Small intestine (tissue), 7 donors: ENCODE measurements around the gene UBE2Q1. TPM values are rescaled to one million over a fixed set of nuclear protein-coding genes. Genes with fewer than 3 reads are reported as not detected.

Experiments
- DNase-seq, 2 donors: peaks; one replicate each; pipeline versions ENCODE4 v3.0.0 to v3.0.0-alpha.2; 2013
- FAIRE-seq: peaks from 2 replicates; lab custom pipeline; 2012; peaks lifted over from hg19 to GRCh38; lab: Jason Lieb, UNC
- H3K27ac ChIP-seq, 3 donors: one replicate each; pipeline ENCODE4 v1.5.1; 2013; ENCODE audit warnings: low read length in 2 of 3, mild to moderate bottlenecking in 2 of 3, control low read depth in 1 of 3, inconsistent platforms in 1 of 3, low read depth in 1 of 3, moderate library complexity in 1 of 3
- H3K27me3 ChIP-seq, 3 donors: one replicate each; pipeline ENCODE4 v1.6.1; 2013; ENCODE audit warnings: low read length in 3 of 3, inconsistent platforms in 1 of 3; ENCODE audit not compliant: control insufficient read depth in 3 of 3, insufficient read depth in 3 of 3
- H3K36me3 ChIP-seq, 3 donors: one replicate each; pipeline ENCODE4 v1.6.1; 2013; ENCODE audit warnings: low read length in 3 of 3, inconsistent platforms in 1 of 3, low read depth in 1 of 3, mild to moderate bottlenecking in 1 of 3, moderate library complexity in 1 of 3; ENCODE audit not compliant: control insufficient read depth in 3 of 3, insufficient read depth in 2 of 3
- H3K4me1 ChIP-seq, 3 donors: one replicate each; pipeline ENCODE4 v1.6.1; 2013; ENCODE audit warnings: low read length in 2 of 3, inconsistent platforms in 1 of 3, low read depth in 1 of 3, mild to moderate bottlenecking in 1 of 3, moderate library complexity in 1 of 3; ENCODE audit not compliant: control insufficient read depth in 3 of 3, insufficient read depth in 2 of 3
- H3K4me3 ChIP-seq, 3 donors: one replicate each; pipeline ENCODE4 v1.5.1; 2013; ENCODE audit warnings: low read length in 3 of 3, control low read depth in 1 of 3, inconsistent platforms in 1 of 3, low read depth in 1 of 3, mild to moderate bottlenecking in 1 of 3, moderate library complexity in 1 of 3
- H3K9me3 ChIP-seq, 2 donors: one replicate each; pipeline ENCODE4 v1.6.1; 2013; ENCODE audit warnings: low read depth in 1 of 2, low read length in 1 of 2; ENCODE audit not compliant: control insufficient read depth in 2 of 2, insufficient read depth in 1 of 2
- WGBS, 3 donors: extraction: QIAGEN DNeasy Blood & Tissue Kit; methylation state at CpG; one replicate each; pipeline ENCODE4 v1.1.7; 2013; 5-methylcytosine and 5-hydroxymethylcytosine counted together
- polyA plus RNA-seq, 4 donors: library from polyadenylated mRNA; stranded (reverse) in 3 of 4; unstranded in 1 of 4; fragments of 200-250 nt in 3 of 4; fragments of 120-200 nt in 1 of 4; gene quantifications; one replicate each; pipeline versions ENCODE4 v1.2.1 to v1.2.3, GENCODE V29; 2013
- donor health status: healthy with polysubstance abuse.
- donor health status: control.
- donor health status: control.
- donor health status: Bipolar disorder and iron deficiency.
- donor health status: healthy.

UBE2Q1 gene
- polyA plus RNA-seq, 4 donors, result 37.1 to 69.1 (median 38.6) TPM

DNA sequence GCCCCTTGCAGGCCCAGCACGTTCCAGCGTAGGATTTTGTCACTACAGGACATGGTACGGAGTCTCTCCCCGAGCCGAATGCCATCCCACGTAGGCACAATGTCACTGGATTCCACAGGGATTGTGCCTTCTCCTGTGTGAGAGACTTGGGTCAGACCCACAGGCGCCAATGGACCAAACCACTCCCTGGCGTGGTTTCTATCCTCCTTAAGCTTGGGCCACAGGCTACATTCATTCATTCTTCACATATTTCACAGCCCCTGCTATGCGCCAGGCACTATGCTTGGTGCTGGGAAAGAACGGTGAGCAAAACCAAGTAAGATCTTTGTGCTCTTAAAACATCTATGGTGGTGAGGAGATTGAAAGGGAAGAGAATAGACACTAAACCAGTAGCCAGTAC lies 27.8 kb upstream of the UBE2Q1 start:
- Histone ChIP-seq H3K4me1 (no peaks in the 10 kb centered on the region), H3K36me3 (peaks cover 65 to 85% (median 65%) of the 10 kb centered on the region in 3 donors), H3K27ac (no peak overlapping the region), H3K27me3 (no peaks in the 10 kb centered on the region), H3K4me3 (no peak overlapping the region), H3K9me3 (no peaks in the 10 kb centered on the region)
- FAIRE-seq (no peak), DNase-seq (no peak)
- WGBS, 3 donors, result 88 to 91% (median 89%) methylated on average over 10 of the region's 10 CpGs

- WGBS, 3 donors, result 77 to 82% (median 81%) methylated on average over 9 of the region's 9 CpGs
- H3K36me3 ChIP-seq, result peaks cover 54 to 84% (median 55%) of the 10 kb centered on the region in 3 donors
- no peaks in the 10 kb centered on the region for H3K9me3 ChIP-seq
- FAIRE-seq, result no peak
- DNase-seq, result no peak
- no peak overlapping the region for H3K27ac ChIP-seq
- no peak overlapping the region for H3K4me3 ChIP-seq
- H3K27me3 ChIP-seq, result no peaks in the 10 kb centered on the region
- no peaks in the 10 kb centered on the region for H3K4me1 ChIP-seq
Observed at GRCh38 chr1:154584267-154584994, 26.0 kb upstream of the UBE2Q1 start.

DNA sequence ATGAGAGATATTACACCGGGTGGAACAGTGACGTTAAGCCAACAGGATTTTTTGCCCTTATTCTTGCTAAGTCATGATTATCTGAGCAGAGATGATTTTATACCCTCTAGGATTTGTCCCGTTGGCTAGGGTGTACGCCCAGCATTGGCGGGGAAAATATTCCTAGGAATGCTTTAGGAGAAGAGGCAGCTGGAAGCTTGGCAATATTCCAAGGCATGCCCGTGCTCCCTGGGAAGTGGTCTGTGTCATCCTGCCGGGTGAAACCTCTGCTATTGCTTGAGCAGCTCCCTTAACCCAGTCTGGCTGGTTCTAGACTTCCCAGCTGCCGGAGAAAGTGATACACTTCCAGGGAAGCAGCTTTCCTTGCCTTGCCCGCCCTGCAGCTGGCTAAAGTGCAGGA lies 25.3 kb upstream of the UBE2Q1 start:
- Histone ChIP-seq H3K36me3 (peaks cover 48 to 85% (median 50%) of the 10 kb centered on the region in 3 donors), H3K4me1 (no peaks in the 10 kb centered on the region), H3K4me3 (no peak overlapping the region), H3K27ac (no peak overlapping the region), H3K9me3 (no peaks in the 10 kb centered on the region), H3K27me3 (no peaks in the 10 kb centered on the region)
- 64 to 73% (median 67%) methylated on average over 9 of the region's 9 CpGs for WGBS, 3 donors
- FAIRE-seq, result no peak
- DNase-seq, result no peak

GRCh38 chr1:154582885-154583284 lies 24.4 kb upstream of the UBE2Q1 start:
- DNase-seq (no peak), FAIRE-seq (no peak)
- Histone ChIP-seq H3K9me3 (no peaks in the 10 kb centered on the region), H3K27ac (no peak overlapping the region), H3K36me3 (peaks cover 41 to 86% (median 41%) of the 10 kb centered on the region in 3 donors), H3K27me3 (no peaks in the 10 kb centered on the region), H3K4me3 (no peak overlapping the region), H3K4me1 (no peaks in the 10 kb centered on the region)
- 86 to 90% (median 90%) methylated on average over 6 of the region's 6 CpGs for WGBS, 3 donors

DNA sequence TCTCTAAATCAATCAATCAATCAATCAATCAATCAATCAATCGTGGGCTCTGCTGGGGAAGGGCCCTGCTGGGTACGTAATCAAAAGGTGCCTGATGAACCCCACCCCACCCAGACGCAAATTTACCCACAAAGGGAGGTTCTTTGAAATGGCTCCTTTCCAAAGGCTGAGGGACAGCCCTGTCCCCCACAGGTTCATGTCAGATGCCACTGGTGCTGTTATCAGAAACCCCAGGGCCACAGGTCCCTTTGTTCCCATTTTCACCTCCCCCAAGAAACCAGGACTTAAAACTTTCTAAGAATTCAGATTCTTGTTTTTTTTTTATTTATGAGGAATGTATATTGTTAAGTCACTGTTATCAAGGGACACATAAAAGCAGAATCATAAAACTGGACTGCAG lies 23.3 kb upstream of the UBE2Q1 start:
- Histone ChIP-seq H3K27ac (no peak overlapping the region), H3K36me3 (peaks cover 35 to 84% (median 35%) of the 10 kb centered on the region in 3 donors), H3K4me1 (no peaks in the 10 kb centered on the region), H3K27me3 (no peaks in the 10 kb centered on the region), H3K4me3 (no peak overlapping the region), H3K9me3 (no peaks in the 10 kb centered on the region)
- no peak for DNase-seq
- FAIRE-seq, result no peak
- 67 to 77% (median 75%) methylated on average over 3 of the region's 3 CpGs for WGBS, 3 donors

GRCh38 chr1:154579374-154579773 lies 20.9 kb upstream of the UBE2Q1 start:
- no peak for FAIRE-seq
- Histone ChIP-seq H3K27ac (no peak overlapping the region), H3K4me1 (no peaks in the 10 kb centered on the region), H3K36me3 (peaks cover 14 to 63% (median 15%) of the 10 kb centered on the region in 3 donors), H3K27me3 (no peaks in the 10 kb centered on the region), H3K9me3 (no peaks in the 10 kb centered on the region), H3K4me3 (no peak overlapping the region)
- 76 to 87% (median 86%) methylated on average over 8 of the region's 8 CpGs for WGBS, 3 donors
- no peak for DNase-seq

- WGBS, 3 donors, result 51 to 70% (median 59%) methylated on average over 6 of the region's 6 CpGs
- DNase-seq (no peak), FAIRE-seq (no peak)
- Histone ChIP-seq H3K36me3 (peaks cover 4 to 53% (median 11%) of the 10 kb centered on the region in 3 donors), H3K4me3 (no peak overlapping the region), H3K27me3 (peaks cover 0 to 4% (median 0%) of the 10 kb centered on the region in 3 donors), H3K9me3 (no peaks in the 10 kb centered on the region), H3K4me1 (no peaks in the 10 kb centered on the region), H3K27ac (no peak overlapping the region)
Observed at GRCh38 chr1:154578058-154578418, 19.6 kb upstream of the UBE2Q1 start.

- peaks cover 3 to 48% (median 6%) of the 10 kb centered on the region in 3 donors for H3K36me3 ChIP-seq
- no peak for FAIRE-seq
- 72 to 81% (median 76%) methylated on average over 7 of the region's 7 CpGs for WGBS, 3 donors
- H3K4me1 ChIP-seq, result no peaks in the 10 kb centered on the region
- no peak for DNase-seq
- no peak overlapping the region for H3K27ac ChIP-seq
- H3K27me3 ChIP-seq, result peaks cover 0 to 9% (median 0%) of the 10 kb centered on the region in 3 donors
- H3K4me3 ChIP-seq, result no peak overlapping the region
- H3K9me3 ChIP-seq, result no peaks in the 10 kb centered on the region
Observed at GRCh38 chr1:154577346-154578057, 19.0 kb upstream of the UBE2Q1 start.
